Coronary artery (tissue), 2 donors: ENCODE measurements around the gene TNPO3.

Experiments used
- DNase-seq: peaks from one replicate; pipeline ENCODE4 v3.0.0-alpha.2; 2017; ENCODE audit warnings: low spot score
- H3K27ac ChIP-seq, 2 donors: fragments of 200-600 bp; sonication (generic); one replicate each; pipeline ENCODE4 v1.5.1; 2016 to 2019
- H3K4me3 ChIP-seq: fragments of 200-600 bp; sonication (generic); 2 replicates; pipeline ENCODE4 v1.5.1; 2016; ENCODE audit warnings: mild to moderate bottlenecking, moderate library complexity
- TF ChIP-seq, protein P1 (sequence below): fragments of 200-600 bp; sonication (generic); IDR thresholded peaks from one replicate; pipeline ENCODE4 v1.5.1; 2019; ENCODE audit warnings: antibody characterized with exemption

TNPO3 gene

GRCh38 chr7:129037585-129037984, 17.3 kb downstream of the TNPO3 start:
- DNase-seq: no peak
- Histone ChIP-seq H3K27ac (no peak overlapping the region), H3K4me3 (no peak overlapping the region)
- TF ChIP-seq, protein P1, sequence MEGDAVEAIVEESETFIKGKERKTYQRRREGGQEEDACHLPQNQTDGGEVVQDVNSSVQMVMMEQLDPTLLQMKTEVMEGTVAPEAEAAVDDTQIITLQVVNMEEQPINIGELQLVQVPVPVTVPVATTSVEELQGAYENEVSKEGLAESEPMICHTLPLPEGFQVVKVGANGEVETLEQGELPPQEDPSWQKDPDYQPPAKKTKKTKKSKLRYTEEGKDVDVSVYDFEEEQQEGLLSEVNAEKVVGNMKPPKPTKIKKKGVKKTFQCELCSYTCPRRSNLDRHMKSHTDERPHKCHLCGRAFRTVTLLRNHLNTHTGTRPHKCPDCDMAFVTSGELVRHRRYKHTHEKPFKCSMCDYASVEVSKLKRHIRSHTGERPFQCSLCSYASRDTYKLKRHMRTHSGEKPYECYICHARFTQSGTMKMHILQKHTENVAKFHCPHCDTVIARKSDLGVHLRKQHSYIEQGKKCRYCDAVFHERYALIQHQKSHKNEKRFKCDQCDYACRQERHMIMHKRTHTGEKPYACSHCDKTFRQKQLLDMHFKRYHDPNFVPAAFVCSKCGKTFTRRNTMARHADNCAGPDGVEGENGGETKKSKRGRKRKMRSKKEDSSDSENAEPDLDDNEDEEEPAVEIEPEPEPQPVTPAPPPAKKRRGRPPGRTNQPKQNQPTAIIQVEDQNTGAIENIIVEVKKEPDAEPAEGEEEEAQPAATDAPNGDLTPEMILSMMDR: no peak

GRCh38 chr7:129032017-129032416, 22.9 kb downstream of the TNPO3 start:
- TF ChIP-seq, protein P1: no peak
- DNase-seq: no peak
- Histone ChIP-seq H3K27ac (no peak overlapping the region), H3K4me3 (no peak overlapping the region)

DNA sequence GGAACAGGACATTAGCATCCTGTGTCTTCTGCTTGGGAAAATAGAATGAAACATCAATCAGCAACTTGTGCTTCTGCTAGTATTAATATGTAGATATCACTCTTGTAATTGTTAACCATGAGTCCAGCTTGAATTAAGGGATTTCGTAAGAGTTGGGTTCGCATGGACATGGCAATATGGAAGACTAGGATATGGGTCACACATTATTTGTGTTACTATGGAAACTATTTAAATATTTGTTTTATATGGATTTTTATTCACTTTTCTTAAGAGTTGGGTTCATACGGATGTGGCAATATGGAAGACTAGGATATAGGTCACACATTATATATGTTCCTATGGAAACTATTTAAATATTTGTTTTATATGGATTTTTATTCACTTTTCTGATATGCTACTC, 24.5 kb downstream of the TNPO3 start:
- no peak overlapping the region for H3K27ac ChIP-seq
- no peak for DNase-seq
- H3K4me3 ChIP-seq: no peak overlapping the region
- TF ChIP-seq, protein P1: no peak

DNA sequence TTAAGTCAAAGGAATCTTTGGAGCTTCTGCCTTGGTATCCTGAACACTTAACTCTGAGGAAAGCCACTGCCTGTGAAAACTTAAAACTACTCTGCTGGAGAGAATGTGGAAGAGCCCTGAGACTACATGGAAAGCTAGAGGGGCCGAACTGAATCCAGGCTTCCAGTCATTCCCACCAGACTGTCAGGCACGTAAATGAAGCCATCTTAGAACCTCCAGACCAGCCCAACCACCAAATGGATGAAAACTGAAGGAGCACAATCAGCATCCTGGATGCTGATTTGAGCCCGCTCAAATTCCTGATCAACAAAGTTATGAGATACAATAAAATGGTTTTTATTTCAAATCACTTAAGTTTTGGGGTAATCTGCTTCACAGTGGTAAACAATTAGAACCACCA, 30.8 kb downstream of the TNPO3 start:
- no peak for DNase-seq
- H3K4me3 ChIP-seq: no peak overlapping the region
- TF ChIP-seq, protein P1: no peak
- H3K27ac ChIP-seq: no peak overlapping the region

- Histone ChIP-seq H3K27ac (no peak overlapping the region), H3K4me3 (no peak overlapping the region)
- TF ChIP-seq, protein P1: no peak
- no peak for DNase-seq
Observed at GRCh38 chr7:129021656-129022055, 33.3 kb downstream of the TNPO3 start.

GRCh38 chr7:129017933-129018538, 36.9 kb downstream of the TNPO3 start:
- TF ChIP-seq, protein P1: no peak
- H3K4me3 ChIP-seq: no peak overlapping the region
- no peak overlapping the region for H3K27ac ChIP-seq
- no peak for DNase-seq

- Histone ChIP-seq H3K27ac (no peak overlapping the region), H3K4me3 (no peak overlapping the region)
- DNase-seq: no peak
- TF ChIP-seq, protein P1: no peak
Observed at GRCh38 chr7:129017264-129017663, 37.6 kb downstream of the TNPO3 start.
